Measurements from ENCODE around the gene SPG11.

SPG11 gene

DNA sequence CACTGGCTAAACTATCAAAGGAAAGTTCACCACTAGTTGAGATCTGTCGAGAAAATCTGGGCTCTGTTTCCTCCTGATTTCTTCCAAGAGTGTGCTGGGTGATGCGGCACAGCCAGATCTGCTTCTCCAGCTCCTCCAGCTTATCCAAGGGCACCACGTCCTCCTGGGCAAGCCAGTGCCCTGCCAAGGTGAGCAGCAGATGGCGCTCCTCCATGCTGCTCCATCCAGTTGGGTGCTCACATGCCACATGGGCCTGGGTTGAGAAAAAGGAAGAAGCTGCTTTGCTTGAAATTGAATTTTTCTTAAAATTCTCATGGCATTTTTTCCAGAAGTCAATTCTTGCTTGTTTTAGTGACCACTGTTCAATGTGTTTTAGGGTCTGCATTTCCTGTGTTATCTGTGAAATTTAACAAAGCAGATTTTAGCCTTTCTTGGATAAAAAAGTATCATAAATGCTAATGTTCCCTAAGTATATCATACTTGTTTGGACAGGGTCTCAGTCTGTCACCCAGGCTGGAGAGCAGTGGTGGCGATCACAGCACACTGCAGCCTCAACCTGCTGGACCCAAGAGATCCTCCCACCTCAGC, 79.2 kb downstream of the SPG11 start:
- TF ChIP-seq, protein P1, sequence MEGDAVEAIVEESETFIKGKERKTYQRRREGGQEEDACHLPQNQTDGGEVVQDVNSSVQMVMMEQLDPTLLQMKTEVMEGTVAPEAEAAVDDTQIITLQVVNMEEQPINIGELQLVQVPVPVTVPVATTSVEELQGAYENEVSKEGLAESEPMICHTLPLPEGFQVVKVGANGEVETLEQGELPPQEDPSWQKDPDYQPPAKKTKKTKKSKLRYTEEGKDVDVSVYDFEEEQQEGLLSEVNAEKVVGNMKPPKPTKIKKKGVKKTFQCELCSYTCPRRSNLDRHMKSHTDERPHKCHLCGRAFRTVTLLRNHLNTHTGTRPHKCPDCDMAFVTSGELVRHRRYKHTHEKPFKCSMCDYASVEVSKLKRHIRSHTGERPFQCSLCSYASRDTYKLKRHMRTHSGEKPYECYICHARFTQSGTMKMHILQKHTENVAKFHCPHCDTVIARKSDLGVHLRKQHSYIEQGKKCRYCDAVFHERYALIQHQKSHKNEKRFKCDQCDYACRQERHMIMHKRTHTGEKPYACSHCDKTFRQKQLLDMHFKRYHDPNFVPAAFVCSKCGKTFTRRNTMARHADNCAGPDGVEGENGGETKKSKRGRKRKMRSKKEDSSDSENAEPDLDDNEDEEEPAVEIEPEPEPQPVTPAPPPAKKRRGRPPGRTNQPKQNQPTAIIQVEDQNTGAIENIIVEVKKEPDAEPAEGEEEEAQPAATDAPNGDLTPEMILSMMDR (IDR thresholded peaks at IDR 0.05; ENCODE audit: low read depth, low read length, missing control alignments): peak; percentile 63
- DNase-seq (ENCODE audit: low read depth): peak; percentile 12
- H3K4me3 ChIP-seq (ENCODE audit: low read depth, low read length): no peak overlapping the region

GRCh38 chr15:44580105-44580504, 83.4 kb downstream of the SPG11 start:
- no peak overlapping the region for H3K4me3 ChIP-seq (ENCODE audit: low read depth, low read length)
- DNase-seq (ENCODE audit: low read depth): no peak
- TF ChIP-seq, protein P1 (IDR thresholded peaks at IDR 0.05; ENCODE audit: low read depth, low read length, missing control alignments): no peak

DNA sequence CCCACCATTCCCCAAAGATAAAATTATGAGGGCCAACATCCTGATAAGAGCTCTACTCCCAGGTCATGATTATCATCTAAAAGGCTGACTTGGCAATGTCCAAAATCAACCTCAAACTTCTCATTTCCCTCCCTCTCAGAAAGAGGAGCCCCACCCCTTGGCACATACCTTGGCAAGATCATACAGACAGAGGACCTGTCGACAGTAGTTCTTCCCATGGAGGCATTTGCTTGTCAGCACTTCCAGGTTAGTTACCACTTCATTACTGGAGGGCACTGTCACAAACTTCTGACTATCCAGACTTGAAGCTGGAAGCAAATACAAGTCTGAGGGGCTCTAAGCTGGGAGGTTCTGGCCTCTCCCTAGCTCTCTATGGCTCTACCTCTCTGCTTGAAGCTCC, 88.7 kb downstream of the SPG11 start:
- no peak overlapping the region for H3K4me3 ChIP-seq (ENCODE audit: low read depth, low read length)
- no peak for DNase-seq (ENCODE audit: low read depth)
- TF ChIP-seq, protein P1 (IDR thresholded peaks at IDR 0.05; ENCODE audit: low read depth, low read length, missing control alignments): no peak

GRCh38 chr15:44573386-44573785, 90.1 kb downstream of the SPG11 start:
- no peak for DNase-seq (ENCODE audit: low read depth)
- TF ChIP-seq, protein P1 (IDR thresholded peaks at IDR 0.05; ENCODE audit: low read depth, low read length, missing control alignments): no peak
- H3K4me3 ChIP-seq (ENCODE audit: low read depth, low read length): no peak overlapping the region

DNA sequence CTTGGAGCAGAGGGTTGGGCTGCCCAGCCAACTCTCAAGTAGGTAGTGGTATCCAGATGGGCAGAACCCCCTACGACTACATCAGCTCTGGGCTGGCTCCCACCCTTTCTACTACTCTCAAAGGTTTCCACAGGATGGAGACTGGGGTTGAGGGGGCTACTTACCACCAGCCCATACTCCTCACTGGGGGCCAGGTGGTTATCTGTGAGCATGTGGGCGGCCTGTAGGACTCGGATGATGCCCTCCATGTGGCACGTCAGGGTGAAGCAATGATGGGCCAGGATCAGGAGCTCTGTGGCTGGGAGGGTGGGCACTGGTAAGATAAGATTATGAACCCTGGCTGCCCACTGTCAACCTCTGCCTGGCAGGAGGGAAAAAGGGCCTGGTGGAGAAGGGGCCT, 93.1 kb downstream of the SPG11 start:
- no peak for DNase-seq (ENCODE audit: low read depth)
- TF ChIP-seq, protein P1 (IDR thresholded peaks at IDR 0.05; ENCODE audit: low read depth, low read length, missing control alignments): no peak
- no peak overlapping the region for H3K4me3 ChIP-seq (ENCODE audit: low read depth, low read length)

- no peak for DNase-seq (ENCODE audit: low read depth)
- H3K4me3 ChIP-seq (ENCODE audit: low read depth, low read length): no peak overlapping the region
- TF ChIP-seq, protein P1 (IDR thresholded peaks at IDR 0.05; ENCODE audit: low read depth, low read length, missing control alignments): no peak
Measured at GRCh38 chr15:44569316-44569715, 94.1 kb downstream of the SPG11 start.

GRCh38 chr15:44568338-44568737, 95.1 kb downstream of the SPG11 start:
- no peak for DNase-seq (ENCODE audit: low read depth)
- H3K4me3 ChIP-seq (ENCODE audit: low read depth, low read length): no peak overlapping the region
- TF ChIP-seq, protein P1 (IDR thresholded peaks at IDR 0.05; ENCODE audit: low read depth, low read length, missing control alignments): no peak

All from GM12864 (cell line).